Stimulated activated CD4-positive, alpha-beta T cell treated with anti-CD3 and anti-CD28 coated beads, Interleukin-15, amount 100 ng/mL, for 1 hour (primary cell): Measurements from ENCODE around the gene PLVAP.
"Not testable (repeated sequence)": the region's sequence is repeated elsewhere in the genome, so short reads cannot be mapped to it uniquely, and the experiment has no call there.

Source experiments
- DNase-seq, 2 donors: peaks; one replicate each; pipeline ENCODE4 v3.0.0-alpha.2; 2020; ENCODE audit warnings: low read depth in 1 of 2, low spot score in 1 of 2

The PLVAP gene

GRCh38 chr19:17401628-17402027 is 24.5 kb upstream of the PLVAP start:
- DNase-seq = no peak

- no peak for DNase-seq
Observed at GRCh38 chr19:17398902-17399527, 21.9 kb upstream of the PLVAP start.

GRCh38 chr19:17394891-17395415 is 17.8 kb upstream of the PLVAP start:
- peak; percentile 33 to 60 for DNase-seq

- DNase-seq = no peak
Observed at GRCh38 chr19:17393914-17394313, 16.8 kb upstream of the PLVAP start, which contains the start of gene CCDC194. Gene CCDC194, minus strand, starts transcription at chr19:17394196. Its CDS starts 38 bp downstream, at chr19:17394158.

GRCh38 chr19:17393002-17393401 is 15.9 kb upstream of the PLVAP start:
- no peak for DNase-seq

- DNase-seq = no peak
Observed at GRCh38 chr19:17391371-17392151, 14.4 kb upstream of the PLVAP start.

- DNase-seq = peak; percentile 74 to 86
Observed at GRCh38 chr19:17390665-17391370, 13.7 kb upstream of the PLVAP start.

GRCh38 chr19:17389957-17390664 is 13.0 kb upstream of the PLVAP start:
- DNase-seq = no peak

GRCh38 chr19:17389288-17389687 is 12.1 kb upstream of the PLVAP start:
- no peak for DNase-seq

GRCh38 chr19:17385878-17386611 is 8.9 kb upstream of the PLVAP start:
- peak; percentile 44 to 57 for DNase-seq

- DNase-seq = no peak
Observed at GRCh38 chr19:17380426-17381138, 3.4 kb upstream of the PLVAP start.

GRCh38 chr19:17379221-17379631 is 2.1 kb upstream of the PLVAP start:
- no peak for DNase-seq

GRCh38 chr19:17378271-17378670 is 1.1 kb upstream of the PLVAP start:
- DNase-seq = no peak

- DNase-seq = no peak
Observed at GRCh38 chr19:17370026-17370587, 7.0 kb downstream of the PLVAP start.

- DNase-seq = no peak
Observed at GRCh38 chr19:17365361-17365760, 11.8 kb downstream of the PLVAP start.

- DNase-seq = not testable (repeated sequence)
Observed at GRCh38 chr19:17363852-17364605, 13.1 kb downstream of the PLVAP start.

- no peak for DNase-seq
Observed at GRCh38 chr19:17359905-17360800, 17.0 kb downstream of the PLVAP start.

- DNase-seq = no peak
Observed at GRCh38 chr19:17358395-17358794, 18.7 kb downstream of the PLVAP start.
